ENCODE data around the gene GADL1. TPM values are rescaled to one million over a fixed set of nuclear protein-coding genes. Genes with fewer than 3 reads are reported as not detected.

Gene GADL1
- total RNA-seq, 1 donor from 2014 or later: 3.3 TPM

DNA sequence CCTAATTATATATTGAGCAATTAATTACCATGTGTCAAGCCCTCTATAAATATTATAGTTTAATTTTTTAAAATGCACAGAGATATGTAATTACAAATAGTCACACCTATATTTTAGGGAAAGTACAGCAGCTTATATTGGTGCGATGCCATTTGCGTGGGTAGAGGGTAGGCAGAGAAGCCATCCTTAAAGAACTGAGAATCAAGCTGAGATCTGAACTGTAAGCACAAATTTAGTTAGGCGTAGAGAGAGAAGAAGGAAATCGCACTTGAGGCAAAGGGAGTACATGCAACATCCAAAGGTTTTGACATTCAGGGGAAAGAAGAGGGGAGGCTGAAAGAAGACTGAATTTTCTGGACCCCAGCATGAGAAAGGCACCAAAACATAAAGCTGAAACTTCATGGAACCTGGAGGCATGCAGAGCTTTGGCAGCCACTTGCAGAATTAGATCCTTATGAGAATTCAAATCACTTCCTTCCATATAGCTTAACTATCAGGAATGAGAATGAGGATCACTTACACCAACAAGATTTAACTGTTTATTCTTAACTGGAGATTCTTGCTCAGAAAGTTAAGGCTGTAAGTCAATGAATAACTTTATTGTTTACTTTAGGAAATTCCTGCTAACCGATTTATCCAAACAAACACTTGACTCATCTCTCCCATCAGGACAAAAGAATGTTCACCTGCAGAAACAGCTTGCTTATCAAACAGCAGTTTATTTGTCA lies 173.7 kb downstream of the GADL1 start:
- DNase-seq: no peak

GRCh38 chr3:30719536-30719935 lies 174.9 kb downstream of the GADL1 start:
- no peak for DNase-seq

GRCh38 chr3:30713885-30714503 lies 180.5 kb downstream of the GADL1 start:
- DNase-seq: no peak

DNA sequence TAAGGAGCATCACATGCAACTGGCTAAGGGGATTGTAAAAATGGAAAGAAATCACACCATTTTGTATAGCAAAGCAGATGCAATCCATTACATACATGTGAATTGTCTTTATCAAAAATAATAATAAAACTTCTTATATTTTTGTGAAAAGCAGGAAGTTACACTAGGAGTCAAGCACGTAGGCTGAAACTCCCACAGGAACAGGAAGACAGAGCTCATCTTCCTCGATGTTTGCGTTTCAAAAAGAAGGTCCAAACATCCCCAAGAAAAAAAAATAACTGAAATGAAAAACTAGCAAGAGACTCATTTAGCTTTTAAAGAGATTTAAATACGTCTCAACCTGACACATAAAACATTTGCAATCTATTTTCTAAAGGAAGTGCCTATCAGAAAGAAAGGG lies 181.5 kb downstream of the GADL1 start:
- no peak for DNase-seq

GRCh38 chr3:30711867-30712266 lies 182.6 kb downstream of the GADL1 start:
- no peak for DNase-seq

DNA sequence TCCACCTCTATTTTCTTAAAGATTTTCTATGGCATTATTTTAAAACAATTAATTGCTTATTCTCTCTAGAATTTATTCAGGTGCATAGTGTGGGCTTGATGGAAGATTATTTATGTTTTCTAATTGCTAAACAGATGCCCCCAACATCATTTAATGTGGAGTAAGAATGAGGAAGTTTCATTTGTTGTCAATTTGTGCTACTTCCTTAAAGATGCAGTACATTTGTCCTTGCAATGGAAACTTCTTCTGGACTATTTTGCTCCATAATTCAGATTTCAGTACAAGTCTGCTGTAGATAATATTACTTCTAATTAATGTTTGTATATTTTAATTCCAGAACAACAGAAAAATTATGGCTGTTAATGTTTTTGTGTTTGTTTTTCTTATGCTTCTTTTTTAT lies 183.3 kb downstream of the GADL1 start:
- no peak for DNase-seq

GRCh38 chr3:30710017-30710416 lies 184.4 kb downstream of the GADL1 start:
- DNase-seq: no peak

- DNase-seq: no peak
These were observed 186.0 kb downstream of the GADL1 start for GRCh38 chr3:30708472-30708871.

DNA sequence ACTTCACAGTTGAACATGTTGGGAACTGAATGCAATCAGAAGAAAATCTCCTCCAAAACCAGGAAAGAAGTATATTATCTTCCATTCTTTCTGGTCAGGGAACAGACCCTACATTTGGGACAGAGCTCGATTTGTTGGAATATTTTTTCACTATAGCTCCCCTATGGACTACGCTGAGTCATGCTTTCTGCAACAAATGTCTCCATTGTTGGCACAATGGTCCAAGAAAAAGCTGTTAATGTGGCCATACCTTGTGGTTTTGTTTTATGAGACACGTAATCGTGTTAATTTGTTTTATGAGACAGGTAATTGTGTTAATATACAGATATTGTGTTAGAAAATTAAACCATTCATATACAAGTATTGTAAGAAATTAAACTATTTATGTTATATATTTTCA lies 186.6 kb downstream of the GADL1 start:
- no peak for DNase-seq

- DNase-seq: no peak
These were observed 189.2 kb downstream of the GADL1 start for GRCh38 chr3:30704931-30705890.

GRCh38 chr3:30702828-30703397 lies 191.5 kb downstream of the GADL1 start:
- no peak for DNase-seq

- no peak for DNase-seq
These were observed 192.2 kb downstream of the GADL1 start for GRCh38 chr3:30702038-30702827.

DNA sequence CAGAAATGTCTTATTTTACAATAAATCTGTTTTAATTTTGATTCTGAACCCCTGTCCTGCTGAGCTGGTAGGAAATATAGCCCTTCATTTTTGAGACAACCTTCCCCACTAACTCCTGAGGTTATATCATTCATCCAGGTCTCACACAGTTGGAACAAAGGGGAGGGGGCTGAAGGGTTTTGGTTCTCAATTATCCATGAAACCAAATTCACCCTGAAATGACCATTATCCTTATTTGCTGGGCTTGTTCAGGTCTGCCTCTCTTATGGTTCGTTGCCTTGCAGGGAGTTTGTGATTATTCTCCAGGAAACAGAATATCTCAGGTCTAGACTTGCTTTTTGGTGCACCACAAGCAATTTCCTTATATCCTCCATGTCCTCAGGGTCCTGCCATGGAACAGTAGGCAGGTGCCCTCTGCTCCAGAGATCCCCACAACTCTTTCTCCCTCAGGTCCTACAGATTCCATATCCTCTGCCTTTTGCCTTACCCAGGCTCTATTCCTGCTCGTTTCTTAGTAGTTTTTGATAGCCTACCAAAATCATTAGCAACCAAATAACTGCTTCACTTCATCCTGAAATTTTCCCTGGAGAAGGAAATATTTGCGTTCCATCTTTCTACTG lies 193.6 kb downstream of the GADL1 start:
- no peak for DNase-seq

DNA sequence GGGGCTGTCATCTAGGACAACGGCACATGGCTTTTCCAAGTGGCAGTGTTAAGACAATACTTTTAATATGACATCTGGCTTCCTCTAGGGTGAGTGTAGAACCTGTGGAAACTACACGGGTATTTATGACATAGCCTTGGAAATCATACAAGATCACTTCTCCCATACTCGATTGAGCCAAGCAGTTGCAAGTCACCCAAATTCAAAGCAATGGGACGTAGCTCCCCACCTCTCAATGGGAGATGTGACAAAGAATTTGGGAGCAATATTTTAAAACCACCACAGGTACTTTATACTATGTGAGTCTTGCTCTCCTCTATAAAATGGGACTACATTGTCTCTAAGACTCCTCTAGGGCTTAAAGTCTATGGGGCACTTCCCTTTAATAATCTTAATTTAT lies 194.5 kb downstream of the GADL1 start:
- DNase-seq: no peak

DNA sequence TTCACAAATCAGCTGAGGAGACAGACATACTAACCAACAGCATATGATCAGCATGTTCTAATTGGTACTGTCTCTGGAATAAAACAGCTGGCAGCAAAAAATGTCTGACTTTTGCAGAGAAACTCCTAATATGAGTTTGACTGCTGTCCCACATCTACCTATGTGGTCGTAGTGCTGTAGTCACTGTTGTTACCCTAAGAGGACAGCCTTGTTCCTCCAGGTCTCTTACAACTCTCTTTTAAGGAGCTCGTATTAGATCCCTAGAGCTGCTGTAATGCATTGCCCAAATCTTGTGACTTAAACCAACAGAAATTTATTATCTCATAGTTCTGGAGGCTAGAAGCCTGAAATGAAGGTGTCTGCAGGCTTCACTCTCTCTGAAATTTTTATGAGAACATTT lies 195.9 kb downstream of the GADL1 start:
- no peak for DNase-seq

DNA sequence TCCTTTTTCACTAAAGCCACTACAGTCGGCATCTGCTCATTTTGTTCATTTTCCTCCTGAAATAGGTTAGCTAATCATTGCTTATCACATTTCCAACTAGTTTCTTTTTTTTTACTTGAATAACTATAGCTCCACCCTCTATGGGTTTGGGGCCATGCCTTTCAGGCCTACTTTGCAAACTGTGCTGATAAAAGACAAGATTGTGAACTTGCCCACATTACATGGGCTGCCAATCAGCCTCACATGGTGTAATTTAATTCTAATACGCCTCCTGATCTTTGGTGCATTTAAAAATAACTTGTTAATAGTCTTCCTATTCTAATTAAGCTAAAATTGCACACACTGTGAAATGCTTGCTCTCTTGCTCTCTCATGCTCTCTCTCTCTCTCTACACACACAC lies 197.6 kb downstream of the GADL1 start:
- no peak for DNase-seq

DNA sequence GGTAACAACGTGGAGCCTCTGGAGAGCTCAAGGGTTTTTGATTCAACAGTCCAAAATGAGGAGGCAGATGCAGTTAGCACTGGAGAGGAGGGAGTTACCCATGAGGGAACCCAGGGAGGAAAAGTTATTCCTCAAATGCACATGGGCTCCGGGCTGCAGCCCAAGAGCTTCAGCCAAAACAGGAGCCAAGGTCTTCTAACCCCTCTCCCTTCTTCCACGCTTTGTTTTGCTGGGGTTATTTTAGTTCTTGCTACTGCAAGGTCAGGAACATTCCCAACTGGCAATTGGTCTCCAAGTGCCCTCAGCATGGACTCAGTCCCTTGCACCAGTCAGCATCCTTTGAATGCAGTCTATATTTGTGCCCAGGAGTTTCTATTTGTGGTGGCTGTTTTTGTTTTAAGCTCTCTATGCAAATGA lies 198.1 kb downstream of the GADL1 start:
- no peak for DNase-seq

- no peak for DNase-seq
These were observed 199.0 kb downstream of the GADL1 start for GRCh38 chr3:30695302-30696061.

- no peak for DNase-seq
These were observed 199.8 kb downstream of the GADL1 start for GRCh38 chr3:30694668-30695067.

GRCh38 chr3:30694148-30694547 lies 200.3 kb downstream of the GADL1 start:
- DNase-seq: no peak

Data from skin of body (tissue), 2 donors.